PFSK-1 (cell line): ENCODE data around the gene NT5DC2.

Experiments
- FOXP2 ChIP-seq: optimal IDR thresholded peaks from 2 replicates; pipeline ENCODE3; 2011; ENCODE audit warnings: borderline replicate concordance, control low read depth, inconsistent platforms; ENCODE audit not compliant: insufficient read depth; ENCODE audit errors: extremely low read length, extremely low read depth
- POLR2AphosphoS5 ChIP-seq: IDR thresholded peaks from 2 replicates; pipeline ENCODE4 v1.6.1; 2012; ENCODE audit warnings: low read depth, mild to moderate bottlenecking, control low read depth, low read length, moderate library complexity
- REST ChIP-seq, 2 experiments: IDR thresholded peaks; 2 replicates each; pipeline versions ENCODE4 v1.6.1 to v1.8.0; 2011 to 2012; ENCODE audit warnings: low read depth in 2 of 2, low read length in 2 of 2, control low read depth in 1 of 2, inconsistent platforms in 1 of 2, mild to moderate bottlenecking in 1 of 2, moderate library complexity in 1 of 2; ENCODE audit not compliant: insufficient read depth in 1 of 2
- SIN3A ChIP-seq: IDR thresholded peaks from 2 replicates; pipeline ENCODE4 v1.6.1; 2012; ENCODE audit warnings: mild to moderate bottlenecking, low read length, moderate library complexity, borderline replicate concordance; ENCODE audit not compliant: insufficient read depth
- TAF1 ChIP-seq: IDR thresholded peaks from 2 replicates; pipeline ENCODE4 v1.6.1; 2012; ENCODE audit warnings: low read length, control low read depth, borderline replicate concordance; ENCODE audit not compliant: insufficient read depth

- TF ChIP-seq SIN3A: no peak
- TF ChIP-seq TAF1: no peak
- no peak for TF ChIP-seq POLR2AphosphoS5
- TF ChIP-seq REST (IDR thresholded peaks at IDR 0.05; ENCODE audit: insufficient read depth in 1 of 2, low read depth in 2 of 2, low read length in 2 of 2): no peak
- no peak for TF ChIP-seq FOXP2
These were observed 39.2 kb downstream of the NT5DC2 start for GRCh38 chr3:52494445-52494844.
